HEK293 (cell line): ENCODE data around the gene LEP.
A peak's percentile ranks its signal among the peaks of the same experiment; 100 is the strongest.
"Not testable (repeated sequence)": the region's sequence is repeated elsewhere in the genome, so short reads cannot be mapped to it uniquely, and the experiment has no call there.

Experiments
- CTCF ChIA-PET: fragments of 350-600 bp; formaldehyde crosslinking; extraction: SDS; loops from one replicate; lab custom pipeline; 2021; ENCODE audit warnings: antibody characterized with exemption; lab: Yijun Ruan, JAX
- POLR2A ChIA-PET: fragments of 300-600 bp; formaldehyde crosslinking; extraction: SDS; loops from one replicate; lab custom pipeline; 2020; ENCODE audit warnings: antibody characterized with exemption, inconsistent platforms; lab: Yijun Ruan, JAX
- H3K27ac ChIP-seq: fragments of 200-500 bp; sonication (Bioruptor generic); 2 replicates; pipeline ENCODE4 v1.5.1; 2014; ENCODE audit warnings: low read depth, low read length, control low read depth, inconsistent platforms; ENCODE audit errors: extremely low read depth
- H3K36me3 ChIP-seq, 2 experiments: fragments of 200-500 bp in 1 of 2; sonication (Bioruptor generic) in 1 of 2; 1 replicate in 1 of 2; 2 replicates in 1 of 2; pipeline ENCODE4 v1.5.1; 2014 to 2017; ENCODE audit warnings: inconsistent platforms in 2 of 2, low read length in 2 of 2; ENCODE audit not compliant: control insufficient read depth in 2 of 2, insufficient read depth in 1 of 2
- H3K4me1 ChIP-seq: fragments of 200-500 bp; sonication (Bioruptor generic); 2 replicates; pipeline ENCODE4 v1.5.1; 2014; ENCODE audit warnings: mild to moderate bottlenecking, low read length, inconsistent platforms; ENCODE audit not compliant: control insufficient read depth, insufficient read depth
- H3K4me3 ChIP-seq: 2 replicates; pipeline ENCODE4 v1.5.1; 2011; ENCODE audit warnings: low read depth, mild to moderate bottlenecking, control low read depth, low read length, moderate library complexity
- H3K9me3 ChIP-seq: fragments of 200-500 bp; sonication (Bioruptor generic); 2 replicates; pipeline ENCODE4 v1.5.1; 2014; ENCODE audit warnings: low read depth, low read length, inconsistent platforms; ENCODE audit not compliant: control insufficient read depth, insufficient read depth
- ELK4 ChIP-seq: IDR thresholded peaks from 2 replicates; pipeline ENCODE4 v1.6.1; 2011; ENCODE audit warnings: mild to moderate bottlenecking, low read depth, low read length, borderline replicate concordance
- GLIS1 ChIP-seq: fragments of 450-650 bp; formaldehyde crosslinking; IDR thresholded peaks from 2 replicates; pipeline ENCODE4 v1.5.1; 2016; ENCODE audit warnings: missing biosample characterization, missing genetic modification characterization
- INSM2 ChIP-seq: fragments of 450-650 bp; formaldehyde crosslinking; IDR thresholded peaks from 2 replicates; pipeline ENCODE4 v1.5.1; 2016; ENCODE audit warnings: missing biosample characterization, missing genetic modification characterization
- KLF16 ChIP-seq: fragments of 450-650 bp; formaldehyde crosslinking; IDR thresholded peaks from 2 replicates; pipeline ENCODE4 v1.5.1; 2017; ENCODE audit warnings: missing biosample characterization, missing genetic modification characterization
- ZBTB49 ChIP-seq: fragments of 450-650 bp; formaldehyde crosslinking; IDR thresholded peaks from 2 replicates; pipeline ENCODE4 v1.5.1; 2016; ENCODE audit warnings: missing biosample characterization, missing genetic modification characterization, low read depth
- ZFP37 ChIP-seq: fragments of 450-650 bp; formaldehyde crosslinking; IDR thresholded peaks from 2 replicates; pipeline ENCODE4 v1.5.1; 2016; ENCODE audit warnings: missing biosample characterization, missing genetic modification characterization
- ZNF10 ChIP-seq: fragments of 450-650 bp; formaldehyde crosslinking; IDR thresholded peaks from 2 replicates; pipeline ENCODE4 v1.5.1; 2017; ENCODE audit warnings: missing biosample characterization, missing genetic modification characterization
- ZNF121 ChIP-seq: fragments of 450-650 bp; formaldehyde crosslinking; IDR thresholded peaks from 2 replicates; pipeline ENCODE4 v1.5.1; 2016; ENCODE audit warnings: missing biosample characterization, missing genetic modification characterization
- ZNF248 ChIP-seq: fragments of 450-650 bp; formaldehyde crosslinking; IDR thresholded peaks from 2 replicates; pipeline ENCODE4 v1.5.1; 2017; ENCODE audit warnings: missing biosample characterization, missing genetic modification characterization
- ZNF26 ChIP-seq: fragments of 450-650 bp; formaldehyde crosslinking; IDR thresholded peaks from 2 replicates; pipeline ENCODE4 v1.5.1; 2016; ENCODE audit warnings: missing biosample characterization, missing genetic modification characterization
- ZNF449 ChIP-seq: fragments of 450-650 bp; formaldehyde crosslinking; IDR thresholded peaks from 2 replicates; pipeline ENCODE4 v1.5.1; 2017; ENCODE audit warnings: missing biosample characterization, mild to moderate bottlenecking, missing genetic modification characterization, moderate library complexity
- ZNF600 ChIP-seq: fragments of 450-650 bp; formaldehyde crosslinking; IDR thresholded peaks from 2 replicates; pipeline ENCODE4 v1.5.1; 2016; ENCODE audit warnings: missing biosample characterization, missing genetic modification characterization

The LEP gene

GRCh38 chr7:128284102-128284501 lies 43.0 kb downstream of the LEP start (continued):
- TF ChIP-seq ZNF600 (tag by site-specific recombination) = no peak

- Histone ChIP-seq H3K36me3 (no peaks in the 10 kb centered on the region), H3K9me3 (no peaks in the 10 kb centered on the region), H3K27ac (no peak overlapping the region), H3K4me1 (no peaks in the 10 kb centered on the region), H3K4me3 (no peak overlapping the region)
- ChIA-PET POLR2A (no interaction called here), CTCF (interaction anchor here (0.6 kb wide), 2 partner anchors 70 to 593 kb away, joined by 3 read pairs; no protein-coding TSS in a partner anchor)
- TF ChIP-seq ELK4 = no peak
- no peak for TF ChIP-seq ZBTB49 (tag by site-specific recombination)
- no peak for TF ChIP-seq INSM2 (tag by site-specific recombination)
- TF ChIP-seq ZNF248 = no peak
- no peak for TF ChIP-seq ZNF121 (tag by site-specific recombination)
- no peak for TF ChIP-seq ZFP37 (tag by site-specific recombination)
- no peak for TF ChIP-seq KLF16 (tag by site-specific recombination)
- TF ChIP-seq ZNF449 (tag by site-specific recombination) = no peak
Measured at GRCh38 chr7:128287556-128287955, 46.5 kb downstream of the LEP start.

- H3K4me3 ChIP-seq, POLR2A ChIA-PET, CTCF ChIA-PET, H3K36me3 ChIP-seq, H3K9me3 ChIP-seq, H3K27ac ChIP-seq, H3K4me1 ChIP-seq: not testable (repeated sequence)
Measured at GRCh38 chr7:128298004-128298403, 56.9 kb downstream of the LEP start.

GRCh38 chr7:128299109-128299607 lies 58.1 kb downstream of the LEP start:
- peak; percentile 77 for TF ChIP-seq ZNF10
- TF ChIP-seq ZNF26 = no peak
- TF ChIP-seq GLIS1 (tag by site-specific recombination) = 0 out of 2 replicates have a peak, but pooled peaks have one; percentile 9
- H3K4me1 ChIP-seq = no peaks in the 10 kb centered on the region
- POLR2A ChIA-PET = no interaction called here
- H3K36me3 ChIP-seq = peaks cover 4 to 15% of the 10 kb centered on the region in 2 experiments; a peak in 2 of 3 replicates
- CTCF ChIA-PET = no interaction called here
- no peaks in the 10 kb centered on the region for H3K9me3 ChIP-seq
- H3K27ac ChIP-seq = no peak overlapping the region
- H3K4me3 ChIP-seq = no peak overlapping the region
